GM19463 (cell line): ENCODE data around the gene DMAC2.
"Not testable (repeated sequence)": the region's sequence is repeated elsewhere in the genome, so short reads cannot be mapped to it uniquely, and the experiment has no call there.

Experiments used
- ATAC-seq: cut with Tn5 transposase; IDR thresholded peaks from one replicate; pipeline ENCODE4 v1.9.1; 2021; ENCODE audit warnings: mild to moderate bottlenecking, moderate library complexity; ENCODE audit not compliant: unreplicated experiment

Gene DMAC2

DNA sequence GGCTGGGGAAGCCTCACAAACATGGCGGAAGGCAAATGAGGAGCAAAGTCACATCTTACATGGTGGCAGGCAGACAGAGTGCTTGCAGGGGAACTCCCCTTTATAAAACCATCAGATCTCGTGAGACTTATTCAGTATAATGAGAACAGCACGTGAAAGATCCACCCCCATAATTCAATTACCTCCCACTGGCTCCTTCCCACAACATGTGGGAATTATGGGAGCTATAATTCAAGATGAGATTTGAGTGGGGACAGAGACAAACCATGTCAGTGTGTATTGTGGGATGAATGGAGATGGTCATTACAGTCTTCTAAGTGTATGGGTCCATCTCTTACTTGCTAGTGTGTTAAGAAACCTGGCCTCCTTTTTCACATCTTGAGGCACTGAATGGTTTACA lies 37.7 kb downstream of the DMAC2 start:
- ATAC-seq = no peak

DNA sequence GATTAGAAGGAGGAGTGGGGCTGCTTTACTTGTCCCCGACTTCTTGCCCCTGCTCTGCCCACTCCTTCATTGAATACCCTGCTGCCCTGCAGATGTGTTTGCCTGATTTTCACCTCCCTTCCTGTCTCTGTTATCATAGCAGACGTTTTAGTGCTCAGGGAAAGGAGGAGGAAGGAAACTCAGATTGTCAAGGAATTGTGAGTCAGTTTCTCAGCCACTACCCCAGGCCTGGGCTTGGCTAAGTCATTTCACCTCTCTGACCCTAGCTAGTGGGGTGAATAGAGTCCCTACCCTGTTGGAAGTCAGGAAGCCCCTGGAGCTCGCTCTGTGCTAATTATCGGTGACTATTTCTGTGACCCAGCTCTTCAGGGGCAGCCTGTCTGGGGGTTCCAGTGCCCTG lies 38.2 kb downstream of the DMAC2 start:
- no peak for ATAC-seq

DNA sequence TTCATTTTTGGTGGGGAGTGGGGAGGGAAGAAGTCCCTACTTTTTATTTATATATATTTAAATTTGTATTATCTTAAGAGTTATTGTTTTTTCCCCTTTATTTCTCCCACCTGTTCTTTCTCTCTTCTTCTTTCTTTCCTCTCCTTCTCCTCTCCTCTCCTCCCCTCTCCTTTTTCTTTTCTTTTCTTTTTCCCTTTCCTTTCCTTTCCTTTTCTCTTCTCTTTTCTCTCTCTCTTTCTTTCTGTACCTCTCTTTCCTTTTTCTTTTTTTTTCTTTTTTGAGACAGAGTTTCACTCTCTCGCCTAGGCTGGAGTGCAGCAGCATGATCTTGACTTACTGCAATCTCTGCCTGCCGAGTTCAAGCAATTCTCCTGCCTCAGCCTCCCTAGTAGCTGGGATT lies 40.2 kb downstream of the DMAC2 start:
- no peak for ATAC-seq

DNA sequence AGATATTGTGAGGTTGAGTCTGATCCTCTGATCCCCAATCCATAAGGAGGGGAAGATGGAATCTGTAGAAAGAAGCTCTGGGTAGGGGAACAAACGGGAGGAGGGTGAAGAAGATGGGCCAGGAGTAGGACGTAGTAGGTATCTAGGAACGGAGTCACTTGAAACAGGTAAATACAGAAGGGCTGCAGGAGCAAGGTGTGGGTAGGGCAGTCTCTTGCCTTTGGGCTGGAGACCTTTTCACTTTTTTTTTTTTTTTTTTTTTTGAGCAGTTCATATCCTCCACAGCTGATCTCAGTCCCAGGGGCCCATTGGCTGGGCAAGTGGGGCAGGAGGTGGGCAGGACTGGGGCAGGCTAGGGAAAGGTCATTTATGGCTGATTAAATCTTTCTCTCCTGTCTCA lies 40.6 kb downstream of the DMAC2 start:
- no peak for ATAC-seq

DNA sequence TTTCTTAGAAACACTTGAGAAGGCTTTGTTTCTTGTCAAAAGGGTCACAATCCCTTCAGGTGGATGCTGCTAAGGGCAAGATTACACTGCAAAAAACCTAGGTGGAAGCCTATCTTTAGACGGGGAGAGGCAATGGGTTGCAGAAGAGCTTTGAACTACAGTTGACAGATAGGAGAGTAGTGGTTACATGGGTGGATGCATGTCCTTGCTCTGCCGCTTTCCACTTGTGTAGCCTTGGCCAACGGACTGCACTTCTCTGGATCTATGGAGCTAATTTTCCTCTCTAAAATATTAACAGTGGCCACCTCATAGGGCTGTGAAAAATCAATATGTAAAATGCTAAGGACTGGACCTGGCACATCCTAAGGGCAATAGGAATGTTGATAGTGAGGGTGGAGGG lies 41.1 kb downstream of the DMAC2 start:
- no peak for ATAC-seq

DNA sequence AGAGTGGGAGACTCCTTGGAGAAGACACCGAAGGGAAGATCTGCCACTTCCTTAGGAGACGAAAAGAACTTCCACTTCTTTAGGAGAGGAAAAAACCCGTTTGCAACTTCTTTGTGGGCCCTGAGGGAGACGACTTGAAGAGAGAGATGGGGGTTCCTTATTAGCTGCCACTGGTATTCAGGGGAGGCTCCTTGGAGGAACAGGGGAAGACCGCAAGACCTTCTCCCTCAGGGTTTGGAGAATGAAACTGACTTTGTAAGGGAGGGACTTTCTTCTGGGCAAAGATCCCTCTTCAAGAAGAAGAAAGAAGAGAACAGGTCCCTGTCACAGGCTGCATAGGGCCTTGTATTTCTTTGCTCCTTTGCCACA lies 41.7 kb downstream of the DMAC2 start:
- no peak for ATAC-seq

DNA sequence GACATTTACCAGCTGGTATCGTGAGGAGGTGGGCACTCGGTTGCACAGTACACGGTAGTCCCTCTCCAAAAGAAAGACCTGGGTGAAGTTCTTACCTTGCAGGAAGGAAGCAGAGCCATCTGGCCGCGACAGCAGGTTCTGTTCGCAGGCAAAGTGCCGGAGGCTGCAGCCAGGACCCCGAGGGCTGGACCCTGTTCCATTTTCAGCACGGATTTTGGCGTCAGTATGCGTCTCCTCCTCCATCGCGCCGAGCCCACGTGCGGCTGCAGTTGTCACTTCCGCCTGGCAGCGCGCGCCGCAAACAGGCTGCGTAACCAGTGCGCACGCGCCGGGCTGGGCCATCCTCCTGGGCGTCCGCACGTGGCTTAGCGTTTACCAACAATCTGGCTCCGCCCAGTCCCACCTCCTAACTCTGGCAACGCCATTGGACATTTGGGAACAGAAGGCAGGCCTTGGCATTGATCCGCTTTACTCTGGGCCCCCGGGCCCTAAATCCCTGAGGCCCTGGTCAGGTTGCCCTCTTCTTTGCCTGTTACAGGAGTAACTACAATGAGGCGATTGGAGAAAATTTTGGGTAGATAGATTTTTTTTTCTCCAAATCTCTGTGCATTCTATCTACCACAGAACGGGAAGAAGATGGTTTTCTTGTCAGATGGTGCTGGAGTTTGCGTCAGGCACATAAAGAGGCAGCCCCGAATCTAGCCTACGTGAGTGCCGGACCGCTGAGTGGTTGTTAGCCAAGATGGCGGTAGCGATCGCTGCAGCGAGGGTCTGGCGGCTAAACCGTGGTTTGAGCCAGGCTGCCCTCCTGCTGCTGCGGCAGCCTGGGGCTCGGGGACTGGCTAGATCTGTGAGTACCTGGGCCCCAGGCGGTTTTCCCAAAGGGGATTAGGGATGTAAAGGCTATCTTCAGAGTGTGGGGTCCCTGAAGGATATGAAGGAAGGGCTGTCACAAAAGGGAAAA lies 42.3 kb downstream of the DMAC2 start, which contains the start of the genes BCKDHA and EXOSC5:
BCKDHA (plus strand) TSS at position 733 of the 964 bp plus-strand sequence; CDS start at position 743, 10 bp downstream.
EXOSC5 (minus strand) TSS at position 274 of the 964 bp plus-strand sequence; CDS start at position 243, 31 bp downstream.
- peak; percentile 91 for ATAC-seq

DNA sequence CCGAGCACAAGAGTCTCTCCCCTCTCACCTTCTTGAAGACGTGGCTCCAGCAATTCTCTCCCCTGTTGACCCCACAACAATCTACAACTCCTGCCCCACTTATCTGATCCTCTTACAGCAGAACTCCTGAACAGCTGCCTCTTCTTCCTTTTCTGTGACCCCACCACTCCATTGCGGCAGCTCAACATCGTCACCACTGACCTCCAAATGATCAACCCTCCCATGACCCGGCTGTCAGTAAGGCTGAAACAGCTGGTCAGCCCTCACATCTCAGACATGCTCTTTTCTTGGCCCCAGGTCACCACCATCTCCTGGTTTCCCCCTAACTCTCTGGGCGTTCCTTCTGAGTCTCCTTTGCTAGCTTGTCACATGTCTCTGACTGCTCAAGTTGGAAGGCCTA lies 44.4 kb downstream of the DMAC2 start:
- no peak for ATAC-seq

DNA sequence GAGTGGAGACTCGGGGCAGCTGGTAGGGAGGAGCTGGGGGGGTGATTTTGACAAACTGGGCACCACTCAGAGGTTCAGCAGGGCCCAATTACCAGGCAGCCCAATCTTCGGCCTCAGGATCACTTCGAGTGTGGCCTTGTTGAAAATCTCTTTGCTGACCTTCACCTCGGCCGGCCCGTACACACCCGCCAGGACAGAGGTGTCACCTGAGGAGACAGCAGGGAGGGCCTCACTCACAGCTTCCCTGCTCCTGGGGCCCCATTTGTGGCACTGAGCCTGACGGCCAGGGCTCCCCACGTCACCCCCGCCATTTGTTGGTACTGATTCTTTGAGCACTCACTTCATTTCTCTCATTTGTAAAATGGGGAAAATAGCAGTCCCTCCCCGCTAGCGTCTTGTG lies 46.9 kb downstream of the DMAC2 start:
- no peak for ATAC-seq

DNA sequence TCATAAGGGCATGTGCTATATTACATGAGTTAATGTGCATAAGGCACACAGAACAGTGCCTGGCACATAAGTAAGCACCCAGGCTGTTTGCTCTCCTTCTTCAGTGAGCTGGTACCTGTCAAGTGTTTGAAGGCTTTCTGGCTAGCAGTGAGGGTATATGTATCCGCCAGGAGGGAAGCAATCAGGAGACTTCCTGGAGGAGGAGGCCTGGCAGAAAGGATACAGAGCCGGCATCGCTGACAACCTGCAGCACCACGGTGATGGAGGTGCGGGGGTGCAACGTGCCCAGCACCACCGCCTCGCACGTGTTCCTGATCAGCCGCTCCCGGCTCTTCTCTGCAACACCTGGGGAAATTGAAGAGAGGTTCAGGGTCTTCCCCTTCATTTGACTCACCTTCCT lies 48.1 kb downstream of the DMAC2 start:
- no peak for ATAC-seq

DNA sequence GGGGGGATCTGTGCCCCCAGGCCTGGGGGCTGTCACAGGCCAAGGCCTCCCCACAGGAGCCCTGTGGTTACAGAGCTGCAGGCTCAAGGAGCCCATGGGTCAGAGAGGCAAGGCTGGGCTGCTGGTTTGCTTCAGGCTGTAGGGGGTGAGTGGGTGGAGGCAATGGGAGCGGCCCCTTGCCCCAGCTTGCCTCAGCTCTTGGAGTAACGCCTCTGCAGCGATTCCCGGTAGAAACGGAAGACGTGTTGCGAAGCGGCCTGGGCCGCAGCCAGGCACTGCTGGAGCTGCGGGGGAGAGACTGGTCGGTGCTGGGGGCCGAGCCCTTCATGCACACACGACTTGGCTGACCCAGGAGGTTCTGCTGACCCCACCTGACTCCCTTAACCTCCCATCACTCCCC lies 53.3 kb downstream of the DMAC2 start:
- ATAC-seq = no peak

DNA sequence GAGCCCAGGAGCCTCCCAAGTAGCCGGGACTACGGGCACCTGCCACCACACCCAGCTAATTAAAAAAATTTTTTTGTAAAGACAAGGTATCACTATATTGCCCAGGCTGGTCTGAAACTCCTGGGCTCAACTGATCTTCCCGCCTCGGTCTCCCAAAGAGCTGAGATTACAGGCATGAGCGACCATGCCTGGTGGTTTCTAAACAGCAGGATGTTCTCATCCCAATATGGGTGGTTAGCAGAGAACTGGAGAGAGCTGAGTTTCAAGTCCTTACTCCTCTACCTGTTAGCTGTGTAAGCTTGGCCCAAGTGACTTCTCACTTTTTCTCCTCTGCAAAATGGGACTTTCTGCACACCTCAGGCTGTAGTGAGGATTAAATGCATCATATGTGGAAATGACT lies 55.4 kb downstream of the DMAC2 start:
- ATAC-seq = no peak

DNA sequence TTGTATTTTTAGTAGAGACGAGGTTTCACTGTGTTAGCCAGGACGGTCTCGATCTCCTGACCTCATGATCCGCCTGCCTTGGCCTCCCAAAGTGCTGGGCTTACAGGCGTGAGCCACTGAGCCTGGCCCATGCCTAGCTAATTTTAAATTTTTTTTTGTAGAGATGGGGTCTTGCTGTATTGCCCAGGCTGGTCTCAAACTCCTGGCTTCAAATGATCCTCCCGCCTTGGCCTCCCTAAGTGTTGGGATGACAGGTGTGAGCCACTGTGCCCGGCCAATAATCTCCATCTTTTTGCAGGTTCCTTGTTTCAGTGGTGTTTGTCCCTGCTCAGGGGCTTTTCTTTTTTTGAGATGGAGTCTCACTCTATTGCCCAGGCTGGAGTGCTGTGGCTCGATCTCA lies 58.2 kb downstream of the DMAC2 start:
- ATAC-seq = not testable (repeated sequence)
